Mesenchymal stem cell (in vitro differentiated cells and primary cell): ENCODE measurements around the gene CMTR2.

ENCODE experiments used
- DNase-seq: peaks from one replicate; pipeline ENCODE4 v3.0.0-alpha.2; 2013
- H2AFZ ChIP-seq: one replicate; pipeline ENCODE4 v1.6.1; 2013; ENCODE audit warnings: low read depth, mild to moderate bottlenecking, control low read depth, inconsistent platforms, low read length, moderate library complexity
- H2AK5ac ChIP-seq: 2 replicates; pipeline ENCODE4 v1.6.1; 2013; ENCODE audit warnings: low read length, moderate library complexity, mild to moderate bottlenecking, inconsistent platforms; ENCODE audit not compliant: severe bottlenecking
- H2BK120ac ChIP-seq: one replicate; pipeline ENCODE4 v1.6.1; 2013; ENCODE audit warnings: low read depth, mild to moderate bottlenecking, inconsistent platforms, low read length, moderate library complexity
- H2BK12ac ChIP-seq, 2 experiments: one replicate each; pipeline ENCODE4 v1.6.1; 2013; ENCODE audit warnings: inconsistent platforms in 2 of 2, low read length in 2 of 2, mild to moderate bottlenecking in 2 of 2, moderate library complexity in 2 of 2, control low read depth in 1 of 2
- H2BK15ac ChIP-seq: one replicate; pipeline ENCODE4 v1.6.1; 2013; ENCODE audit warnings: mild to moderate bottlenecking, low read depth, inconsistent platforms; ENCODE audit not compliant: poor library complexity, severe bottlenecking
- H2BK5ac ChIP-seq: 2 replicates; pipeline ENCODE4 v1.6.1; 2013; ENCODE audit warnings: low read depth, mild to moderate bottlenecking, low read length, control low read depth, inconsistent platforms; ENCODE audit not compliant: poor library complexity, severe bottlenecking
- H3K14ac ChIP-seq, 2 experiments: one replicate each; pipeline ENCODE4 v1.6.1; 2013; ENCODE audit warnings: inconsistent platforms in 2 of 2, low read length in 2 of 2, control low read depth in 1 of 2, mild to moderate bottlenecking in 1 of 2, moderate library complexity in 1 of 2
- H3K18ac ChIP-seq, 2 experiments: one replicate each; pipeline ENCODE4 v1.6.1; 2013; ENCODE audit warnings: inconsistent platforms in 2 of 2, low read length in 2 of 2, control low read depth in 1 of 2, low read depth in 1 of 2, mild to moderate bottlenecking in 1 of 2
- H3K23ac ChIP-seq, 2 experiments: one replicate each; pipeline ENCODE4 v1.6.1; 2013; ENCODE audit warnings: inconsistent platforms in 2 of 2, low read length in 2 of 2, mild to moderate bottlenecking in 2 of 2, moderate library complexity in 2 of 2, control low read depth in 1 of 2
- H3K27ac ChIP-seq: 2 replicates; pipeline ENCODE4 v1.5.1; 2013; ENCODE audit warnings: mild to moderate bottlenecking, moderate library complexity, low read length, control low read depth, inconsistent platforms; ENCODE audit not compliant: poor library complexity, severe bottlenecking
- H3K27me3 ChIP-seq, 2 experiments: 2 replicates each; pipeline versions ENCODE4 v1.6.1 to v1.7.0; 2013; ENCODE audit warnings: low read length in 2 of 2, mild to moderate bottlenecking in 2 of 2, moderate library complexity in 2 of 2, control low read depth in 1 of 2, inconsistent platforms in 1 of 2; ENCODE audit not compliant: control insufficient read depth in 1 of 2, insufficient read depth in 1 of 2
- H3K36me3 ChIP-seq, 2 experiments: 2 replicates each; pipeline versions ENCODE4 v1.6.1 to v1.7.0; 2013; ENCODE audit warnings: low read length in 2 of 2, control low read depth in 1 of 2, inconsistent platforms in 1 of 2, low read depth in 1 of 2, mild to moderate bottlenecking in 1 of 2; ENCODE audit not compliant: insufficient read depth in 2 of 2, control insufficient read depth in 1 of 2
- H3K4ac ChIP-seq, 2 experiments: one replicate each; pipeline ENCODE4 v1.6.1; 2013; ENCODE audit warnings: inconsistent platforms in 2 of 2, low read length in 2 of 2, mild to moderate bottlenecking in 2 of 2, moderate library complexity in 2 of 2, control low read depth in 1 of 2, low read depth in 1 of 2
- H3K4me1 ChIP-seq: 2 replicates; pipeline ENCODE4 v1.6.1; 2013; ENCODE audit warnings: low read depth, low read length, control low read depth; ENCODE audit not compliant: control insufficient read depth, insufficient read depth
- H3K4me2 ChIP-seq: 2 replicates; pipeline ENCODE4 v1.6.1; 2013; ENCODE audit warnings: low read length, mild to moderate bottlenecking, inconsistent platforms; ENCODE audit not compliant: poor library complexity, severe bottlenecking
- H3K4me3 ChIP-seq, 2 experiments: 2 replicates each; pipeline versions ENCODE4 v1.5.1 to v1.7.0; 2013; ENCODE audit warnings: low read length in 2 of 2, mild to moderate bottlenecking in 2 of 2, control low read depth in 1 of 2, low read depth in 1 of 2; ENCODE audit not compliant: insufficient read depth in 1 of 2
- H3K79me1 ChIP-seq: replicated peaks from 2 replicates; pipeline ENCODE4 v1.6.1; 2013; ENCODE audit warnings: mild to moderate bottlenecking, control low read depth, low read length, inconsistent platforms; ENCODE audit not compliant: poor library complexity, severe bottlenecking
- H3K9ac ChIP-seq: 2 replicates; pipeline ENCODE4 v1.7.0; 2013; ENCODE audit warnings: mild to moderate bottlenecking, low read length, moderate library complexity
- H3K9me3 ChIP-seq: 2 replicates; pipeline ENCODE4 v1.7.0; 2013; ENCODE audit warnings: mild to moderate bottlenecking, low read length; ENCODE audit not compliant: control insufficient read depth
- H4K8ac ChIP-seq: one replicate; pipeline ENCODE4 v1.6.1; 2013; ENCODE audit warnings: inconsistent platforms, mild to moderate bottlenecking, low read length, moderate library complexity
- H4K91ac ChIP-seq: one replicate; pipeline ENCODE4 v1.6.1; 2013; ENCODE audit warnings: mild to moderate bottlenecking, low read length, inconsistent platforms
- WGBS: methylation state at CpG from one replicate; pipeline ENCODE4 v1.1.7; 2013; ENCODE audit warnings: mixed read lengths; 5-methylcytosine and 5-hydroxymethylcytosine counted together

Gene CMTR2

GRCh38 chr16:71297341-71297634 is 8.1 kb upstream of the CMTR2 start:
- Histone ChIP-seq H2AK5ac (no peak overlapping the region), H3K4me2 (no peak overlapping the region), H2AFZ (no peak overlapping the region), H4K8ac (no peak overlapping the region), H3K18ac (no peak overlapping the region), H3K36me3 (no peaks in the 10 kb centered on the region), H2BK5ac (no peak overlapping the region), H3K9me3 (no peaks in the 10 kb centered on the region), H3K27me3 (peaks cover 0 to 6% of the 10 kb centered on the region in 2 experiments), H3K4me3 (no peak overlapping the region), H3K27ac (no peak overlapping the region), H3K9ac (no peak overlapping the region), H3K14ac (no peak overlapping the region), H4K91ac (no peak overlapping the region), H3K23ac (no peak overlapping the region), H2BK15ac (no peak overlapping the region), H2BK120ac (no peak overlapping the region), H3K79me1 (no peaks in the 10 kb centered on the region), H3K4me1 (no peaks in the 10 kb centered on the region), H3K4ac (no peak overlapping the region), H2BK12ac (no peak overlapping the region)
- no peak for DNase-seq
- 93% methylated on average over 1 of the region's 2 CpGs for WGBS

DNA sequence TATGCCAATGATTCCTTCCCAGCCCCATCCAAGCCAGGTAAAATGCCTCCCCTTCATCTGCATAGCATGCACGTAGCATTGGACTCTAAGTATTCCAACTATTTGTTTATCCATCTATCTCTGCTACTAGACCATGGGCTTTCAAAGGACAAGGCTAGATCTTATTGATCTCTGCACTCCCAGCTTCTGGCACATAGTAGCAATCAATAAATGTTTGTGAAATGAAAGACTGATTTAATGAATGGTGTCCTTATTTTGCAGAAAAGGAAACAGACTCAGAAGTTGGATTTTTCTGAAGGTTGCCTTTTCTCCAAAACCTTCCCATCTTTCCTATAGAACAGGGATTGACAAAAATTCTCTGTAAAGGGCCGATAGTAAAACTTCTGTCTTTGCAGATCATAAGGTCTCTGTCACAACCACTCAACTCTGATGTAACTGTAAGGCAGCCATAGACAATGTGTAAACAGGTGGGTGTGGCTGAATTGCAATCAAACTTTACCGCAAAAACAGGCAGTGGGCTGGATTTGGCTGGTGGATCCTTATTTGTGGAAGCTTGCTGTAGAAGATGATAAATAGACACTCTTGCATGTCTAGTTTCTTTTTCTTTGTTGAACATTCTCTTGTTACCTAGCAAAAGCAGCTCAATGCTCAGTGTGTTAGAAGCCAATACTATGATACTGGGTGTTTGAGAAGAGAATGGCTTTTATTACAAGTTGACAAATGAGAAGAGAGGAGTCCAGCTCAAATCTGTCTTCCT is 7.6 kb upstream of the CMTR2 start:
- H3K4me3 ChIP-seq, result no peak overlapping the region
- no peaks in the 10 kb centered on the region for H3K9me3 ChIP-seq
- no peak overlapping the region for H3K18ac ChIP-seq
- H2BK120ac ChIP-seq, result no peak overlapping the region
- no peaks in the 10 kb centered on the region for H3K36me3 ChIP-seq
- H2BK5ac ChIP-seq, result no peak overlapping the region
- H3K23ac ChIP-seq, result no peak overlapping the region
- no peak overlapping the region for H2AFZ ChIP-seq
- no peak overlapping the region for H3K4me2 ChIP-seq
- H3K27me3 ChIP-seq, result peaks cover 0 to 6% of the 10 kb centered on the region in 2 experiments
- H3K4me1 ChIP-seq, result no peaks in the 10 kb centered on the region
- no peak overlapping the region for H4K91ac ChIP-seq
- no peak overlapping the region for H2BK15ac ChIP-seq
- no peak overlapping the region for H2AK5ac ChIP-seq
- no peak overlapping the region for H3K4ac ChIP-seq
- H3K9ac ChIP-seq, result no peak overlapping the region
- H3K79me1 ChIP-seq, result no peaks in the 10 kb centered on the region
- no peak overlapping the region for H3K14ac ChIP-seq
- no peak overlapping the region for H3K27ac ChIP-seq
- no peak overlapping the region for H4K8ac ChIP-seq
- 58% methylated on average over 2 of the region's 3 CpGs for WGBS
- H2BK12ac ChIP-seq, result no peak overlapping the region
- no peak for DNase-seq

- WGBS, result 80% methylated on average over 1 of the region's 1 CpG
These were observed 6.7 kb upstream of the CMTR2 start for GRCh38 chr16:71295950-71296349.

DNA sequence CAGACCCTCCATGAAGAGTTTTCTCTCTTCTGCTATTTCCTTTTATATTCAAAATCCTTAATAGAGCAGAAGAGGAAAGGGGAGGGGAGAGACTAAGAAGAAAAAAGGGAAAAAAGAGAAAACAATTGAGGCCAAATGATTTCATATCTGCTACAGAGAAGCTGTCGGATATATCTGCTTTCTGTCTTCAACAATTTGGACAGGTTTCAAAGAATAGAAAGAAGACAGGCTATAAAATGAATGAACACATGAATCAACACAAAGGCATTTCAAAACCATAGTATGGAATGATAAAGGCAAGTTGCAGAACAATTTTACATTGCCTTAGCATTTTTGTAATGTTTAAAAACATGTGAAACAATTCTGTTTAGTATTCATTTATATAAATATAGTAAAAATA is 4.7 kb upstream of the CMTR2 start:
- no peak overlapping the region for H4K8ac ChIP-seq
- H3K4me2 ChIP-seq, result no peak overlapping the region
- H3K4me3 ChIP-seq, result no peak overlapping the region
- no peak overlapping the region for H2BK15ac ChIP-seq
- no peak overlapping the region for H3K14ac ChIP-seq
- H2AK5ac ChIP-seq, result no peak overlapping the region
- H3K27me3 ChIP-seq, result peaks cover 0 to 6% of the 10 kb centered on the region in 2 experiments
- H3K18ac ChIP-seq, result no peak overlapping the region
- H3K4ac ChIP-seq, result no peak overlapping the region
- WGBS, result no CpG with 5 or more reads among the region's 1 CpG
- no peak overlapping the region for H2BK12ac ChIP-seq
- no peak overlapping the region for H3K27ac ChIP-seq
- no peaks in the 10 kb centered on the region for H3K36me3 ChIP-seq
- no peak overlapping the region for H4K91ac ChIP-seq
- no peak for DNase-seq
- no peaks in the 10 kb centered on the region for H3K4me1 ChIP-seq
- H3K9me3 ChIP-seq, result no peaks in the 10 kb centered on the region
- no peak overlapping the region for H2BK5ac ChIP-seq
- no peaks in the 10 kb centered on the region for H3K79me1 ChIP-seq
- no peak overlapping the region for H3K9ac ChIP-seq
- no peak overlapping the region for H3K23ac ChIP-seq
- H2AFZ ChIP-seq, result no peak overlapping the region
- no peak overlapping the region for H2BK120ac ChIP-seq

More at GRCh38 chr16:71295950-71296349, 6.7 kb upstream of the CMTR2 start:
- H2AFZ ChIP-seq, result no peak overlapping the region
- H2AK5ac ChIP-seq, result no peak overlapping the region
- no peak overlapping the region for H3K14ac ChIP-seq
- H3K79me1 ChIP-seq, result no peaks in the 10 kb centered on the region
- no peak overlapping the region for H3K4me3 ChIP-seq
- H3K27ac ChIP-seq, result no peak overlapping the region
- H3K9ac ChIP-seq, result no peak overlapping the region
- H4K91ac ChIP-seq, result no peak overlapping the region
- H3K18ac ChIP-seq, result no peak overlapping the region
- no peak overlapping the region for H2BK12ac ChIP-seq
- no peak overlapping the region for H2BK15ac ChIP-seq
- no peak overlapping the region for H3K4ac ChIP-seq
- H3K9me3 ChIP-seq, result no peaks in the 10 kb centered on the region
- no peak overlapping the region for H2BK5ac ChIP-seq
- DNase-seq, result no peak
- no peaks in the 10 kb centered on the region for H3K4me1 ChIP-seq
- no peak overlapping the region for H4K8ac ChIP-seq
- H3K4me2 ChIP-seq, result no peak overlapping the region
- no peaks in the 10 kb centered on the region for H3K36me3 ChIP-seq
- no peak overlapping the region for H2BK120ac ChIP-seq
- no peak overlapping the region for H3K23ac ChIP-seq
- peaks cover 0 to 6% of the 10 kb centered on the region in 2 experiments for H3K27me3 ChIP-seq
